GM18499 (cell line): Measurements from ENCODE around the gene ANKRD11.

Source experiments
- ATAC-seq: cut with Tn5 transposase; IDR thresholded peaks from one replicate; pipeline ENCODE4 v1.9.1; 2021; ENCODE audit warnings: moderate number of reproducible peaks; ENCODE audit not compliant: insufficient read depth, unreplicated experiment

The ANKRD11 gene

DNA sequence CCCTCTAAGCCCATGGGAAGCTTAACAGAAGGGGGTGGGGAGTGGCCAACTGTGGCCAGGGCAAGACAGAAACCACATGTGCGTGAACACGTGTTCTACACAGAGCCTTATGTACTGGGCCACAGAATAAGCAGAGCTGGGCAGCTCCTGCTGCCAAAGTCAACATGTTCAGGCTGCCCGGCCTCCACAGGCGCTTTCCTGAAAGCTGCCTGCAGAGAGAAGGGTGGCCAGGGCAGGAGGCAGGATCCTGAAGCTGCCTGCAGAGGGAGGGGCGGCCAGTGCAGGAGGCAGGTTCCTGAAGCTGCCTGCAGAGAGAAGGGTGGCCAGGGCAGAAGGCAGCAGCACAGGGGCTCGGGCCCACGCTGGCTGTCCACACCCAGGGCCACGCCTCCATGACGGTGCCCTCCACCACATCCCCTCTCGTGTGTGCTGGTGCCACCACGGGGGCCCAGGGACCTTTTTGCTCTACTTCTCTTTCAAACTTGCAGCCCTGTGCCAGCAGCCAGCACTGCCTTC lies 79.5 kb downstream of the ANKRD11 start:
- no peak for ATAC-seq

DNA sequence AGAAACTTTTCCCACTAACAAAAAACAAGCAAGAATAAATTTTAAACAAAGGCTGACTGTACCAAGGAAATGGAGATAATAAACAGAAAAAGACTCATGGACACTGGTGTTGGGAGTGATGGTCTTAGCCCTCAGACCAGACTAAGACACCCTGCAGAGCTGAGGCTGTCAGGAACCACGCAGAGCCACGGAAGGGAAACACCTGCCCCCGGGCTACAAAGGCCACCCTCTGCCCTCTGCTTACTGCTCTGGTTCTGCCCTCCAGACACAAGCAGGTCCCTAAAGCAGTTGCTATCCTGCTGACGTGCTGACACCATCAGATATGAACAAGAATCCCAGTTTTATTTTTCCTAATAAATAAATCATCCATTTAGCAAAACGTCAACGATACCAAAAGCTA lies 80.0 kb downstream of the ANKRD11 start:
- no peak for ATAC-seq

DNA sequence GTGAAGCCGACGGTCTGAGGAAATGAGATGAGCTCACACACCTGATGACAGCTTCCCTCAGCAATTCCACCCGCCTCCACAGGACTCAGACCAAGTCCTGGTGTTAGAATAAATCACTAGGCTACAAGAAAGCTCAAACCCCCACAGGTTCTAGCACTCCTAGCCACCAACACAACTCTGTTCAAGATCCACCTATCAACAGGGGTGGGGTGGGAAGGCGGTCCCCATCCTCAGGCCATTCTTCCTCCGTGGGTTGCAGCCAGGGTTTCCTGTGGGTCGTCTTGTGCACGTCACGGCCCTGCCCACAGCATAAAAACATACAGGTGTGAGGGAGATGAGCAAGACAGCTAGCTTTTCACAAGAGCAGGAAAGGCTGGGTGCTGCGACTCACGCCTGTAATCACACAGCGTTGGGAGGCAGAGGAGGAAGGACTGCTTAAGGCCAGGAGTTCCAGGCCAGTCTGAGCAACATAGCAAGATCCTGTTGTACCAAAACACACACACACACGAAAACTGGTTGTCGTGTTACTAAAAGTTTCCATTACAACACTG lies 81.1 kb downstream of the ANKRD11 start:
- ATAC-seq: no peak

DNA sequence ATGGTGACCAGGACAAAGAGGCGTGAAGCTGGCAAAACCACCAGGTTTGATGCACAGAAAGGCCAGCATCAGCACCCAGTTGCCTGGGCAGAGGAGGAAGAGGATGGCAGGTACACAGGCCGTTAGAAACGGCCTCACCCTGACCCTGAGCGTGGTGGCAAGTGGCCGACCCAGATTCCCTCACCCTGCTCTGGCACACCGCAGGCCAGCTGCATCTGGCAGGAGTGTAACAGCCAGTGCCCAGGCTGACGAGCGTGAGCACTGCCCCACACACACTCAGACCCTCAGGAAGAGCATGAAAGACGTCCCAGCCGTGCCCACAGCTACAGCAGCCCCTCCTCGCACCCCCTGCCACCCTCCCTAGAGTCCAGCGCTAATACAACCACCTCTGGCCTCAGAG lies 82.0 kb downstream of the ANKRD11 start:
- no peak for ATAC-seq

DNA sequence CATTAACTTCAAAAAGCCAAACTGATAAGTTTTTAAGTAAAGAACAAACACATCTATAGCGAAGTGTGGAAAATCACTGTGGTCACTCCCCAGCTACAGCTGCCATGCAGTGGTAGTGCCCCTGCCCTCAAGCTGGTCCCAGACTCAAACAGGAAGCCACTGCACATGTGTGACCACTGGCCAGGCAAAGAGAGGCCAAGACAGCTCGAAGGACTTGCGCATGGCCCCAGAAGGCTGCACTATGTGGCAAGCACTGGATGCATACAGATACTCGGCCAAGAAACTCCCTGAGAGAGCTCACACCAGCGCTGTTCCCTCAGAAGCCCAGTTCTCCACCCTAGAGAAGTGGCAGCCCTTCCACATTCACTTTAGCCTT lies 82.4 kb downstream of the ANKRD11 start:
- no peak for ATAC-seq

DNA sequence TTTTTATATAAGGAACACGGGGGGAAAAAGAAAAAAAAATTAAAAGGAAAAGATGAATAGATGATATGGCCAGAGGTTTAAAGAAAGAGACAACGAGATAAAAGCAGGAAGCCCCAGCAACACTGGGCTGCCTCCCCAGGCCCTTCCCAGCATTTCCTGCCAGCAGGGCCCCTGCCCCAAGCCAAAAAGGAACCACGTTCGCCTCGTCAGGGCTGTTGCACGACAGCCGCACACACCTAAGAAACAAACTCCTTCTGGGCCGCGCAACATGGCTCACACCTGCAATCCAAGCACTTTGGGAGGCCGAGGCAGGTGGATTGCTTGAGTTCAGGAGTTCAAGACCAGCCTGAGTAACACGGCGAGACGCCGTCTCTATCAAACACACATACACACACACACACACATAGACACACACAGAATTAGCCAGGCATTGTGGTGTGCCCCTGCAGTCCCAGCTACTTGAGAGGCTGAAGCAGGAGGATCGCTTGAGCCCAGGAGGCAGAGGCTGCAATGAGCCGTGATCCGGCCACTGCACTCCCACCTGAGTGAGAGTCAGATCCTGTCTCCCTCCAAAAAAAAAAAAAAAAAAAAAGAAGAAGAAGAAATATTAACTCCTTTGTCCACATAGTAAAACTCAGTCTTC lies 83.0 kb downstream of the ANKRD11 start:
- no peak for ATAC-seq

DNA sequence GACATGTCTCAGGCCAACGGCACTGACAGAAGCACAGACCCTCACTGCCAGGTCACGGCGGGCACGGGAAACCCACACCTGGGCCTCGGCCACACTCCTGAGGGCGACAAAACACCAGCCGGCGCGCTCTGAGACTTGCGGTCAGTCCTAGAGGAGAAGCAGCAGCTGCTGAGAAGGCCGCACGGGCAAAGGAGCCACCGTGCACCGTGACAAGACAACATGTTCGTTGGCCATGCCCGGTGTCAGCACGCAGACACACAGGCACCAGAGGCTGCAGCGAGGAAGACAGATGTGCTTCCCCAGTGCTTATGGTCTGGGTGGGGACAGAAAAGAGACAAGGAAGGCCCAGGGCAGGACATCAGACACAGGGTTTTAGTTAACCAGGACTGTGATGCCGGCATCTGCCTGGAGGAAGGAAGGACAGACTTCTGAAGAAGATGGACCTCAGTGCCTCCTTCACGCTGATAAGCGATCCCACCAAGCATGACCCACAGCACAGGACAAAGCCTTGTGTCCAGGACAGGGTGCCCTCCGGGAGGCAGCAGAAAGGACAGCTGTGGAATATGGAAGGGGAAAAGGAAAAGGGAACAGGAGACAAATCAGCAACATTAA lies 84.0 kb downstream of the ANKRD11 start:
- ATAC-seq: no peak

DNA sequence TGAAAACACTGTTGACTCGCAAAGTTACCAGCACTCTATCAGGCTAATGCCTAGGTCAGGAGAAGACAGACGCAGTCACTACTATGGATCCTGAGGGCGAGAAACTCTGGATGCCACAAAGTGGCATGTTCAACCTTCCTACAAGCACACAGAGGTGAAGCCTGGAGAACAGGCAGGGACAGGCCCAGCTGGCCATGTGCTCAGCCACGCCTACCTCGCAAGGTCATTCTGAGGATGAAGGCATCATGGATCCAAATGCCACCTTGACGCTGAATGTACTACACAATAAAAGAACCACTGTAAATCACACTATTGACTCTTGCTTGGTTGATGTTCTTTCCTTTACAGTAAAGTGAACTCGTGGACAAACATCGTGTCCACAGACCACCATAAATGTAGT lies 85.8 kb downstream of the ANKRD11 start:
- no peak for ATAC-seq

DNA sequence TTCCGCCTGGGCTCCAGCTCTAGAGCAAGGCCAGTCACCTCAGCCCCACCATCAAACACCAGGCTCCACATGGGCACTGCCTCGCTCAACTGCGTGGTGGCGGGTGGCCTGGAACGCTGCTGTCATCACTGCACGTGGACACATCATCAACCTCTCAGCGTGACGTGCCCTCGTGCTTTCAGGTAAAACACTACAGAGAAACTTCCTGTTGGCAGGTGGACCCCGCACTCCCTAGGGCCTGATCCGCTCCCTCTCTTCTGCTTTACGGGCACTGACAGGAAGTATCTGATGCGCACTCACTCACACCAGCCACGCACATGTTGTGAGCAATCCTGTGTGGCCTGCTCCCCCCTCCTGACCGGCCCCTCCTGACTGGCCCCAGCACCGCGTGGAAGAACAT lies 87.4 kb downstream of the ANKRD11 start:
- no peak for ATAC-seq

DNA sequence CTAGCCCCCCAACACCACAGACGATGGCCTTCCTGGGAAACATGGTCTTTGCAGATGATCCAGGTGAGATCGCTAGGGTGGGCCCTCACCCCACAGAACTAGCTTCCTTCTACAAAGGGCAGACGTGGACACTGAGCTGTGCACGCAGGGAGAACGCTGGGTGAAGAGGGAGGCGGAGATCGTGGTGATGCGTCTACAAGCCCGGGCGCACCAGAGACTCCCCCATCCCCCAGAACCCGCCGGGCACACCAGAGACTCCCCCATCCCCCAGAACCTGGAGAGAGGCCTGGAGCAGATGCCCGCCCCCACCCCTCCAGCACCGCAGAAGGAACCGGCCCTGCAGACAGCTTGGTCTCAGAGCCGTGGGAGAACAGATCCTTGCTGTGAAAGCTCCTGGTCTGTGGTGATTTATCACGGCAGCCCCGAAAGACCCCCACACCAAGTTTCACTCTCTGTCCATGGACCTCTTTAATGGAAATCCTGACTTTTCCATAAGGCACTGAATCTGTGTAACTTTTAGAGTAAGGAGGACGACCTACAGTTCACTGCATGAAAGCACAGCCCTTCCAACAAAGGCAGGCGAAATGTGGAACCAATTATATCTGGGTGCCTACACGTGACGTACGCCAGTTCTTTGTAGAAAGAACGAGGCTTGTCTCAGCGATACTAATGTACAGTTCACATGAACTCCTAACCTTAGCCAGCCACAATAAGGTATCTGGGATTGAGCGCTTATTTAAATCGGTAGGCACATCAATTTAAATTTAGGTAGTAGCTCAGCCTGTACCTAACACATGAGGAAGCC lies 88.5 kb downstream of the ANKRD11 start:
- ATAC-seq: no peak

DNA sequence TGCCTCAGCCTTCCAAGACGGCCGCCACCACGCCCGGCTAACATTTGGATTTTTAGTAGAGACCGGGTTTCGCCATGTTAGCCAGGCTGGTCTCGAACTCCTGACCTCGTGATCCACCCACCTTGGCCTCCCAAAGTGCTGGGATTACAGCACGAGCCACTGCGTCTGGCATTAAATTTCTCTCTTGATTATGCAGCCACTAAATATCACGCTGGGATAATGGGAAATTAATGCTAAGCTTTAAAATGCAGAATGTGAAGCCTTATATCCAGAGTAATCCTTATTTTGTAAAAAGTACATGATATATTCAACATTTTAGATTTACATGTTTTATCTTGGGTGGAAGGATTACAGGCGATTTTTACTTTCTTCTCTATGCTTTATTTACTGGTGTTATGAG lies 89.2 kb downstream of the ANKRD11 start:
- ATAC-seq: no peak

DNA sequence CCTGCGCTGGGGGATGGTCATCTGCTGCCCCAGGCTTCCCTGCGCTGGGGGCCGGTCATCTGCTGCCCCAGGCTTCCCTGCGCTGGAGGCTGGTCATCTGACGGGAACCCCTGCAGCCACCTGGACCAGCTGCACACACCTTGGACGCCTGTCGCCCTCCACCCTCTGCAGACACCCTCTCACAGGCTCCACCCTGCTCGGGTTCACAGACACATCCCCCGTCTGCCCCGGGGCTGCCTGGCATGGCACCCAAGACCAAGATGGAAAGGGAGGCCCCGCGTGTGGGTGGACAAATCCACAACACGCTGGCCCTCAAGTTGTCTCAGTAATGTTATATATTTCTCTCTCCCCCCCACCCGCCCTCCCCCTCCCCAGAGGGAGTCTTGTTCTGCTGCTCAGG lies 89.6 kb downstream of the ANKRD11 start:
- no peak for ATAC-seq

DNA sequence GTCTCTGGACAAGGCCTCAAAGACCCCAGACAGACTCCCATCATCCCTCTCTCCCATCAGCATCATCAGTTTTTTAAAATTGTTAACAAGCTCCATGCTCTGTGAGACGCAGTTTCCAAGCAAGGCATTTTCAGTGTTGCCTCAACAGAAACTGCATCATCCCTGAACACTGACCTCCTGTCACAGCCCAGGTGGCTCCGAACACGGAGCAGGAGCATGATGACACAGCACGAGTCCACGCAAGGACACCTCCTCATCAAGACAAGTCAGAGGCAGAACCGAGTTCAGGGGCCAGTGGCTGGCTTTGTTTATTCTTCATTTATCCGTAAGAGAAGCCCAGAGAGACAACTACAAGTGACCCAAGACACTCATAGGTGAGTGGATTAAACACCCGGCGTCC lies 91.4 kb downstream of the ANKRD11 start:
- ATAC-seq: no peak

DNA sequence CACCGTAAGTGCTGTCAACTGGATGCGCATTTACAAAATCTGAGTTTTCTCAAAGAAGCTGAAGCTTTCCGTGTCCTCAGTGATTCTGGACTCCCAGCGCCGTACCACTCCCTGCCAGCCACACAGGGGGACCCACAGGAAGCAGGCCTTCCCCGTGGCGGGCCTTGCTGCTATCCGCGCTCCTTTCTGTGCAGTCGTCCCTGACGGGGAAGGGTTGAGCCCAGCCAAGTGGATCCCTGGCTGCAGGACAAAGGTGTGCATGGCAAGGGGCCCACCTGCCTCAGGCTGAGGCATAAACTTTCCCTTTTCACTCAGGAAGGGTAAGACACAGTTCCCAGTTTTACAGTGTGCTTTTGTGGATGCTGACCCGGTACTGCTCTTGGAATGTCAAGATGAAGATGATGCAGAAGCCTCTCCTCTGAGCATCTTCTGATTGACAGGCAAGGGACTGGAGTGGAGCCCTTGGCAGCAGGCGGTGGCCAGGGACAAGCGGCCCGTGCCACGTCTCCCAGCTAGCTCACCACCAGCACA lies 93.0 kb downstream of the ANKRD11 start:
- ATAC-seq: no peak

DNA sequence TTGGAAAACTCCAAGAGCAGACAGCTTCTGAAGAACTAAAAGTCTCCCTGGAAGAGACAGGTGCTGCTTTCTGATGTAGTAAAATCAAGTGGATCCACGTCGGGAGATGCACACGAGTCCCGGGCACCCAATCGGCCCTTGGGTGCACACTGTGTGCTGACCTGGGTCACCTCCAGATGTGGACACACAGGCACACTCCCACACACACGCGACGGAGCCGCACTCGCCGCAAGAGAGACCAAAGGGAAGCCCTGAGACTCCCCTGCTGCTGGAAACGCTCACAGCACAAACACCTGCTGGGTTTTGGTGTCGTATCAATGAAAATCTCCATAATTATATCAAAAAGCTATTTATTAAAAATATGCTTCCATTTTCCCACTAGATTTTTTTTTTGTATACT lies 94.2 kb downstream of the ANKRD11 start:
- ATAC-seq: no peak

DNA sequence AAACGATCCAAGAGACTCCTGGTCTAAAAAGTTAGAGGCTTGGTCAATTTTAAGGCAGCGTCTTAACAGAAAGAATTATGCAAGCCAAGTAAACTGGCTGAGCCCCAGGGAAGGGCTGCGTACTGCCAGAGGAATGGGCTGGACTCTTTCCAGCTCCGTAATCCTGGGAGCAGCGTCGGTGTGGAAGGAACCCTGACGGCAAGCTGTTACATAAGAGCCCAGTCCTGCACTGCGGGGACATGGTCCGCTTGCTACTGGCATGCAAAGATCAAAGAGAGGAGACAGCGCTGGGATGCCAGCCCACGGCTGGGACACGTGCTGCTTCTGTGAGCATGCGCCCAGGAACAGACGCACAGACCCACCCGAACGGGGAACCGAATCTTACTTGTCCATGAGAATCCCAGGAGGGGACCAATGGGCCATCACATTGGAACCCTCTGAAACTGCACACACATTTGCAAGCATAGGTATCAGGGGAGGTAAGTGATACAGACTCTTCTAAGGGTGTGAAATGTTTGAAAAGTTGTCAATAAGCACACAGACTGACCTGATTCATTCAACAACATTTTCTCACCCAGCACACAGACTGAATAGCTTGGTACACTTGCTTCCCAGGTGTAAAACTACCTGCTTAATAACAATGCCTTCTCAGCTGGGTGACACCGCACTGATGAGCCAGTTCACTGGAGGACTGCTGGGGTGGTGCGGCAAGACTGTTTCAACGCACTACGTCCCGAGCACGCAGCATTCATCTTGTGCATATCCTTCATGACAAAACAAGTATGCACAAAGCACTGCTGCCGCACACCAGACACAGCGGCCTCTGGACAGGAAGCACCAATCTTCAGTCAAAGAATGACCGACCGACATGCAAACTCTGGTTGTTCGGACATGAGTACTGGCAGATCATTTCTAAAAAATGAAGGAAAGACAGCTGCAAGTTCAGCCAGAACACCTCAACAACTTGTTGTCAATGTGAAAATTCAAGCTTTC lies 94.9 kb downstream of the ANKRD11 start:
- ATAC-seq: no peak

DNA sequence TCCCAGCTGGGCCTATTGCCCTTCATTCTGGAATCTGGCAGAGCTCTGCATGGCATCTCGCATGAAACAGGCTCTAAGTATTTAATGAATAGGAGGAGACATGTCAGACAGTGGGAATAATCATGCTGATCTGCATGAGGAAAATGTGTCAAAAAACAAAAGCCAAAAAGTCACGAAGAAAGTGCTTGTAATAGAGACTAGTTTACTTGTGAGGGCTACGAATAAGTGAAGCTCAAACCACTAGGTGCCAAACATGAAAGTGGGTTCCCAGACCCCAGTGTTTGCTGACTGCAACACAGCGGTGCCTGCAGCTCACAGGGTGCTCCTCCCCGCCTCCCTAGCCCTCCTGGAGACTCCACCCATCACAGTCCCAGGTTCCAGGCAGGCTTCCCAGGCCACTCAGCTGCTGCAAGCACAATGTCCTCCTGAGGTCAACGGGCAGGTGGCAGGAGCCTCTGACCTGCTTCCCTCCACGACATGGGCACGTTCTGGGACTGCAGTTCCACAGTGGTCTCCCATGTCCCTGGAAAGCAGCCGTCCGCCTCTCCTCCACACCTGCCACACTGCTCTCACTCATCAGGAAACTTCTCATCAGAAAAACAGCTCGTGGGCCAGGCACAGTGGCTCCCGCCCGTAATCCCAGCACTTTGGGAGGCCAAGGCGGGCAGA lies 96.5 kb downstream of the ANKRD11 start:
- no peak for ATAC-seq

DNA sequence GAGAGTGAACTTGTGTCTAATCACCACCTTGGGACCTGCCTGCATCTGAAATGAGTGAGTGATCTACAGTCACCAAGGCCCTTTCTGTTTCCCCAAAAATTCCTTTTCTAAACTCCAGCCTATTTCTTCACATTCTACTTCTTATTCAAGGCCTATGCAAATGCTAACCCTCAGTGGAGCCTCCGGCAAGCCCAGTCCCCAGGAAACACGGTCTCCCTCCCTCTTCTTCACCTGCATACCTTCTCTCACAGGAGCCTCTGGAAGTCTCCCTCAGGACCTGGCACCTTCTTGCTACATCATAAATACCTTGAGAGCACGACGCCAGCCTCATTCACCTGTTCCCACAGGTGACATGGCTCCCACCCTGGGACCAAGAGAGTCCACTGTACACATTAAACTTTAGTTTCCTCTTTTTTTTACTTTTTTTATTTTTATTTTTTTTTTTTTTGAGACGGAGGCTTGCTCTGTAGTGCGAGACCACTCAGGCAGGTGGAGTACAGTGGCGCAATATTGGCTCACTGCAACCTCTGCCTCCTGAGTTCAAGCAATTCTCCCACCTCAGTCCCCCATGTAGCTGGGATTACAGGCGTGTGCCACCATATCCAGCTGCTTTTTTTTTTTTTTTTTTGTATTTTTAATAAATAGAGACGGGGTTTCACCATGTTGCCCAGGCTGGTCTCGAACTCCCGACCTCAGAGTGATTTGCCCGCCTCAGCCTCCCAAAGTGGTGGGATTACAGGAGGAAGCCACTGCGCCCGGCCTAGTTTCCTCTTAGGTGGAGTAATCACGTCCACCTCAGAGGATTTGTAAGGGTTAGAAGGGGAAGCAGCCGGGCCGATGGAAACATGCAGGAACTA lies 97.3 kb downstream of the ANKRD11 start:
- no peak for ATAC-seq
